Ishikawa (cell line): ENCODE results near the gene CD302.

Experiments
- CEBPB ChIP-seq: IDR thresholded peaks from 2 replicates; pipeline ENCODE4 v1.6.1; 2012
- CREB1 ChIP-seq: IDR thresholded peaks from 2 replicates; pipeline ENCODE4 v1.6.1; 2012; ENCODE audit warnings: low read depth
- EGR1 ChIP-seq: IDR thresholded peaks from 2 replicates; pipeline ENCODE4 v1.6.1; 2012
- EP300 ChIP-seq: IDR thresholded peaks from 2 replicates; pipeline ENCODE4 v1.6.1; 2012; ENCODE audit warnings: borderline replicate concordance
- FOXM1 ChIP-seq: IDR thresholded peaks from 2 replicates; pipeline ENCODE4 v1.6.1; 2012; ENCODE audit warnings: low read depth, borderline replicate concordance
- MAX ChIP-seq: IDR thresholded peaks from 2 replicates; pipeline ENCODE4 v1.6.1; 2012
- NFIC ChIP-seq: IDR thresholded peaks from 2 replicates; pipeline ENCODE4 v1.6.1; 2012
- RAD21 ChIP-seq: IDR thresholded peaks from 2 replicates; pipeline ENCODE4 v1.6.1; 2012; ENCODE audit warnings: low read depth
- REST ChIP-seq: IDR thresholded peaks from 2 replicates; pipeline ENCODE4 v1.6.1; 2012; ENCODE audit warnings: low read depth, mild to moderate bottlenecking
- TAF1 ChIP-seq: IDR thresholded peaks from 2 replicates; pipeline ENCODE4 v1.6.1; 2012; ENCODE audit warnings: low read depth, mild to moderate bottlenecking
- TCF12 ChIP-seq: IDR thresholded peaks from 2 replicates; pipeline ENCODE4 v1.6.1; 2012; ENCODE audit warnings: low read depth
- TEAD4 ChIP-seq: IDR thresholded peaks from 2 replicates; pipeline ENCODE4 v1.6.1; 2012
- USF1 ChIP-seq: IDR thresholded peaks from 2 replicates; pipeline ENCODE4 v1.6.1; 2012
- YY1 ChIP-seq: IDR thresholded peaks from 2 replicates; pipeline ENCODE4 v1.6.1; 2012; ENCODE audit warnings: low read depth
- ZBTB7A ChIP-seq: IDR thresholded peaks from 2 replicates; pipeline ENCODE4 v1.6.1; 2012; ENCODE audit warnings: low read depth

Gene CD302

GRCh38 chr2:159797543-159798375, at the start of gene CD302:
Gene CD302, minus strand, starts transcription at chr2:159798208. Its CDS starts 10 bp downstream, at chr2:159798198.
- TF ChIP-seq ZBTB7A (peak; percentile 91), REST (no peak), MAX (peak; percentile 88), TCF12 (no peak)

GRCh38 chr2:159846564-159846963, 48.6 kb upstream of the CD302 start:
- TF ChIP-seq ZBTB7A (no peak), CREB1 (no peak), TCF12 (no peak), MAX (no peak), FOXM1 (no peak), EGR1 (no peak), YY1 (no peak), TEAD4 (no peak), CEBPB (no peak)

GRCh38 chr2:159840616-159841015, 42.6 kb upstream of the CD302 start:
- TF ChIP-seq FOXM1 = no peak
- no peak for TF ChIP-seq CREB1
- TF ChIP-seq TEAD4 = no peak
- no peak for TF ChIP-seq CEBPB

GRCh38 chr2:159832858-159833257, 34.9 kb upstream of the CD302 start:
- no peak for TF ChIP-seq MAX
- no peak for TF ChIP-seq FOXM1
- TF ChIP-seq ZBTB7A = no peak
- TF ChIP-seq CREB1 = no peak
- TF ChIP-seq USF1 = no peak
- no peak for TF ChIP-seq RAD21
- TF ChIP-seq TCF12 = no peak
- TF ChIP-seq NFIC = no peak
- no peak for TF ChIP-seq EP300
- TF ChIP-seq EGR1 = no peak

GRCh38 chr2:159832026-159832425, 34.0 kb upstream of the CD302 start:
- TF ChIP-seq RAD21 = no peak
- TF ChIP-seq ZBTB7A = no peak
- no peak for TF ChIP-seq TAF1
- TF ChIP-seq FOXM1 = no peak
- TF ChIP-seq CEBPB = no peak
- TF ChIP-seq EP300 = no peak
- TF ChIP-seq REST = no peak
- TF ChIP-seq YY1 = no peak
- no peak for TF ChIP-seq NFIC
- no peak for TF ChIP-seq CREB1
- TF ChIP-seq TEAD4 = no peak
- TF ChIP-seq MAX = no peak
- no peak for TF ChIP-seq EGR1
- TF ChIP-seq TCF12 = no peak
- no peak for TF ChIP-seq USF1

- TF ChIP-seq CEBPB (no peak), MAX (no peak), FOXM1 (no peak), NFIC (no peak), ZBTB7A (no peak), RAD21 (no peak), TAF1 (no peak), CREB1 (no peak), TCF12 (no peak), EP300 (no peak), EGR1 (no peak), USF1 (no peak), YY1 (no peak), REST (no peak), TEAD4 (no peak)
These were observed 31.4 kb upstream of the CD302 start for GRCh38 chr2:159829376-159829775.
